WTC11 (cell line): ENCODE measurements around the gene SERPINB5. TPM values are rescaled to one million over a fixed set of nuclear protein-coding genes. Genes with fewer than 3 reads are reported as not detected.

Experiments used
- ATAC-seq: fragments of 200-7000 bp; cut with Tn5 transposase; 2 replicates; pipeline ENCODE4 v1.10.0; 2021; ENCODE audit warnings: mild to moderate bottlenecking, moderate library complexity
- CTCF ChIA-PET: fragments of 300-600 bp; sonication (Branson Sonifier 250); formaldehyde crosslinking; loops from one replicate; lab custom pipeline; 2021; ENCODE audit warnings: antibody characterized with exemption; lab: Charles Lee
- POLR2A ChIA-PET: fragments of 350-600 bp; sonication (Branson Sonifier 250); formaldehyde crosslinking; loops from one replicate; lab custom pipeline; 2021; ENCODE audit warnings: antibody characterized with exemption; lab: Charles Lee
- DNase-seq: peaks from one replicate; pipeline ENCODE4 v3.0.0; 2021; ENCODE audit warnings: low spot score
- H3K27ac Mint-ChIP-seq: 2 replicates; pipeline ENCODE4 v1.8.0; 2021; ENCODE audit warnings: mixed read lengths
- H3K27me3 Mint-ChIP-seq: 2 replicates; pipeline ENCODE4 v1.8.0; 2021; ENCODE audit warnings: low read depth, mild to moderate bottlenecking, moderate library complexity, mixed read lengths
- H3K36me3 Mint-ChIP-seq: 2 replicates; pipeline ENCODE4 v1.8.0; 2021; ENCODE audit warnings: mixed read lengths
- H3K4me1 Mint-ChIP-seq: 2 replicates; pipeline ENCODE4 v1.8.0; 2022; ENCODE audit warnings: mixed read lengths
- H3K4me3 Mint-ChIP-seq: 2 replicates; pipeline ENCODE4 v1.8.0; 2021; ENCODE audit warnings: mild to moderate bottlenecking, moderate library complexity, mixed read lengths
- H3K9me3 Mint-ChIP-seq: 2 replicates; pipeline ENCODE4 v1.8.0; 2021; ENCODE audit warnings: mixed read lengths
- AFF4 ChIP-seq: sonication (generic); formaldehyde crosslinking; IDR thresholded peaks from 2 replicates; pipeline ENCODE4 v1.8.1; 2023; ENCODE audit warnings: mild to moderate bottlenecking, missing genetic modification reagents, borderline replicate concordance
- E2F5 ChIP-seq: sonication (generic); formaldehyde crosslinking; IDR thresholded peaks from 2 replicates; pipeline ENCODE4 v1.8.1; 2022; ENCODE audit warnings: mild to moderate bottlenecking, moderate library complexity, missing genetic modification reagents
- EMX1 ChIP-seq: fragments of 250-450 bp; sonication (Bioruptor Pico); IDR thresholded peaks from 2 replicates; pipeline ENCODE4 v1.8.0; 2021; ENCODE audit warnings: mild to moderate bottlenecking
- ESRRA ChIP-seq: sonication (generic); formaldehyde crosslinking; IDR thresholded peaks from 2 replicates; pipeline ENCODE4 v1.8.1; 2022; ENCODE audit warnings: mild to moderate bottlenecking, missing genetic modification reagents, borderline replicate concordance
- FOXJ3 ChIP-seq: sonication (generic); formaldehyde crosslinking; IDR thresholded peaks from 2 replicates; pipeline ENCODE4 v1.9.0; 2021; ENCODE audit warnings: missing genetic modification reagents, mild to moderate bottlenecking, borderline replicate concordance
- FOXK1 ChIP-seq: sonication (generic); formaldehyde crosslinking; IDR thresholded peaks from 2 replicates; pipeline ENCODE4 v1.8.0; 2022; ENCODE audit warnings: mild to moderate bottlenecking, moderate library complexity, missing genetic modification reagents
- JAZF1 ChIP-seq: fragments of 250-450 bp; sonication (Bioruptor Pico); IDR thresholded peaks from 2 replicates; pipeline ENCODE4 v1.9.0; 2021; ENCODE audit warnings: moderate library complexity, mild to moderate bottlenecking, inconsistent platforms
- JUN ChIP-seq: sonication (generic); formaldehyde crosslinking; IDR thresholded peaks from 2 replicates; pipeline ENCODE4 v1.8.0; 2023; ENCODE audit warnings: mild to moderate bottlenecking, missing genetic modification reagents
- MYBL2 ChIP-seq: sonication (generic); formaldehyde crosslinking; IDR thresholded peaks from 2 replicates; pipeline ENCODE4 v1.8.1; 2023; ENCODE audit warnings: mild to moderate bottlenecking, moderate library complexity, missing genetic modification reagents
- PREB ChIP-seq: sonication (generic); formaldehyde crosslinking; IDR thresholded peaks from 2 replicates; pipeline ENCODE4 v1.8.1; 2022; ENCODE audit warnings: mild to moderate bottlenecking, missing genetic modification reagents, moderate library complexity, borderline replicate concordance
- RELA ChIP-seq: sonication (generic); formaldehyde crosslinking; IDR thresholded peaks from 2 replicates; pipeline ENCODE4 v1.8.1; 2022; ENCODE audit warnings: missing genetic modification reagents, mild to moderate bottlenecking, borderline replicate concordance
- RORB ChIP-seq: fragments of 250-450 bp; sonication (Bioruptor Pico); IDR thresholded peaks from 2 replicates; pipeline ENCODE4 v1.9.0; 2021; ENCODE audit warnings: mild to moderate bottlenecking
- STAT6 ChIP-seq: sonication (generic); formaldehyde crosslinking; conservative IDR thresholded peaks from 2 replicates; pipeline ENCODE4 v1.8.1; 2023; ENCODE audit warnings: mild to moderate bottlenecking, low read depth, missing genetic modification reagents, moderate library complexity
- ZNF232 ChIP-seq: sonication (generic); formaldehyde crosslinking; IDR thresholded peaks from 2 replicates; pipeline ENCODE4 v1.8.0; 2022; ENCODE audit warnings: mild to moderate bottlenecking, missing genetic modification reagents
- ZNF317 ChIP-seq: sonication (generic); formaldehyde crosslinking; IDR thresholded peaks from 2 replicates; pipeline ENCODE4 v1.8.1; 2023; ENCODE audit warnings: low read depth, mild to moderate bottlenecking, moderate library complexity, missing genetic modification reagents, borderline replicate concordance
- ZNF423 ChIP-seq: fragments of 250-450 bp; sonication (Bioruptor Pico); IDR thresholded peaks from 2 replicates; pipeline ENCODE4 v2.1.2; 2022; ENCODE audit warnings: mild to moderate bottlenecking, moderate library complexity
- total RNA-seq: library from RNA; stranded (reverse); gene quantifications from 3 replicates; pipeline ENCODE4 v1.2.3, GENCODE V29; 2021

Gene SERPINB5
- total RNA-seq, 1 experiment from 2014 or later = 0.17 TPM

- Mint-ChIP-seq H3K36me3 (no peaks in the 10 kb centered on the region), H3K4me3 (no peak overlapping the region)
- no peak for DNase-seq
- TF ChIP-seq ZNF423 (CRISPR knock-in tag) = no peak
- no peak for TF ChIP-seq PREB (CRISPR knock-in tag)
- TF ChIP-seq JUN = no peak
- TF ChIP-seq ZNF317 (CRISPR knock-in tag) = no peak
- TF ChIP-seq AFF4 (CRISPR knock-in tag) = no peak
- no peak for TF ChIP-seq MYBL2 (CRISPR knock-in tag)
- TF ChIP-seq ESRRA = no peak
- TF ChIP-seq JAZF1 = no peak
- TF ChIP-seq EMX1 (CRISPR knock-in tag) = no peak
- TF ChIP-seq, all 79 proteins: peak for 0
- peaks cover 19% of the 10 kb centered on the region for H3K4me1 Mint-ChIP-seq
- no peak overlapping the region for H3K27ac Mint-ChIP-seq
- no peaks in the 10 kb centered on the region for H3K27me3 Mint-ChIP-seq
- ChIA-PET POLR2A (no interaction called here), CTCF (no interaction called here)
- no peaks in the 10 kb centered on the region for H3K9me3 Mint-ChIP-seq
- ATAC-seq = no peak
These were observed 68.2 kb downstream of the SERPINB5 start for GRCh38 chr18:63545000-63545399.

- ChIA-PET POLR2A (interaction anchor here (0.8 kb wide), 1 partner anchor 15 kb away, joined by 3 read pairs; no protein-coding TSS in a partner anchor), CTCF (interaction anchor here (1.1 to 1.7 kb wide), 3 partner anchors 31 to 43 kb away, joined by 3 to 7 read pairs (median 5); no protein-coding TSS in a partner anchor)
- peaks cover 5% of the 10 kb centered on the region for H3K4me1 Mint-ChIP-seq
- DNase-seq (no peak), ATAC-seq (no peak)
- no peaks in the 10 kb centered on the region for H3K36me3 Mint-ChIP-seq
- H3K27me3 Mint-ChIP-seq = no peaks in the 10 kb centered on the region
- no peak overlapping the region for H3K4me3 Mint-ChIP-seq
- TF ChIP-seq STAT6 (CRISPR knock-in tag) (no peak), ZNF232 (no peak), E2F5 (CRISPR knock-in tag) (no peak), RORB (CRISPR knock-in tag) (no peak), FOXK1 (no peak), RELA (CRISPR knock-in tag) (no peak), FOXJ3 (no peak)
- no peaks in the 10 kb centered on the region for H3K9me3 Mint-ChIP-seq
- no peak overlapping the region for H3K27ac Mint-ChIP-seq
These were observed 73.3 kb downstream of the SERPINB5 start for GRCh38 chr18:63550068-63550467.
